ENCODE data around the gene ANAPC4. TPM values are rescaled to one million over a fixed set of nuclear protein-coding genes. Genes with fewer than 3 reads are reported as not detected.

ANAPC4 gene
- total and polyA plus RNA-seq, 2 of the 4 experiments (the other 2 are of a cell fraction) = 12.4 to 18.3 TPM

DNA sequence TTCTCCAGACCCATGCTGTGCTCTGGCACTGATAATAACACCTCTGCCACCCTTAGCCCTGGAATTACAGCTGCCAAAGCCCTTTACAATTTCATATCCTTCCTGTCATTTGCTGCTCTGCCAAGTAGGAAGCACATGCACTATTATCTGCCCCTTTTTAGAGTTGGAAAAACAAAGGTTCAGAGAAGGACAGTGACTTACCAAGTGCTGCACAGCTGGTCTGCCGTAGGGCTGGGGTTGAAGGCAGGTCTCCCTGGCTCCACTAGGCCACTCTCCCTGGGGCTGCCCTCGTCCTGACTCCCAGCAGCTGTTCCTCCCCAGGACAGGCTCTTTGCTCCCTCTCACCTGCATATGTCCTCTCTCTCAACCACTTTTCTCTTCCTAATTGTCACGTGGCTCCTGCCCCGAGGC is 73.4 kb downstream of the ANAPC4 start:
- no TSS peak for BruUV-seq (replicated peaks)
- no peak overlapping the region for H2BK15ac ChIP-seq (ENCODE audit: low read depth, low read length)
- WGBS, 2 experiments (ENCODE audit: extremely low coverage in 2 of 2, insufficient read length in 1 of 2) = 66% methylated on average over 2 of the region's 4 CpGs; no CpG with 5 or more reads in 1 of the 2 experiments
- no peaks in the 10 kb centered on the region for H3K4me1 ChIP-seq (ENCODE audit: control insufficient read depth, insufficient read depth, low read length)
- no peak for TF ChIP-seq BHLHE40 (IDR thresholded peaks at IDR 0.05; ENCODE audit: low read depth, low read length)
- ChIA-PET CTCF (interaction anchor here (0.6 kb wide), 1 partner anchor 157 kb away, joined by 3 read pairs; no protein-coding TSS in a partner anchor), POLR2A (ENCODE audit: unreplicated experiment) (no interaction called here)
- no peaks in the 10 kb centered on the region for H3K9me1 ChIP-seq (ENCODE audit: insufficient read depth, low read length)
- no peak overlapping the region for H3K4me2 ChIP-seq (ENCODE audit: low read depth, low read length)
- no peak overlapping the region for H3K4ac ChIP-seq (ENCODE audit: low read depth, low read length)
- no peak overlapping the region for H4K8ac ChIP-seq (ENCODE audit: low read depth in 2 of 2, low read length in 2 of 2)
- no peak overlapping the region for H2BK120ac ChIP-seq (ENCODE audit: low read depth, low read length)
- H3K27ac ChIP-seq (ENCODE audit: insufficient read depth, low read length) = no peak overlapping the region
- H2AK9ac ChIP-seq (replicated peaks; ENCODE audit: low read depth, low read length, poor library complexity) = no peak overlapping the region
- H3K27me3 ChIP-seq (ENCODE audit: control insufficient read depth, insufficient read depth, low read length) = peaks cover 21% of the 10 kb centered on the region
- H3K14ac ChIP-seq (replicated peaks; ENCODE audit: low read depth, low read length) = no peak overlapping the region
- no peak overlapping the region for H3K4me3 ChIP-seq (ENCODE audit: insufficient read depth, low read depth, low read length)
- H4K91ac ChIP-seq (ENCODE audit: insufficient read depth, low read depth, low read length) = no peak overlapping the region
- intact Hi-C loops (cut with micrococcal nuclease) (no loop called here), dilution Hi-C loops (cut with HindIII; ENCODE audit: low sequenced_read_pairs, unreplicated experiment) (no loop called here), in situ Hi-C loops (cut with MboI; ENCODE audit: low sequenced_read_pairs) (no loop called here)
- H3K9ac ChIP-seq (ENCODE audit: low read depth, low read length) = no peak overlapping the region
- DNase-seq = no peak
- no peak overlapping the region for H3K56ac ChIP-seq (ENCODE audit: extremely low read depth, insufficient read depth, low read length)
- no peak overlapping the region for H2BK20ac ChIP-seq (ENCODE audit: low read depth, low read length)
- no peak overlapping the region for H4K5ac ChIP-seq (ENCODE audit: low read depth, low read length)
- no peaks in the 10 kb centered on the region for H3K79me1 ChIP-seq (ENCODE audit: low read depth in 1 of 2, low read length in 2 of 2)
- H2AFZ ChIP-seq (replicated peaks; ENCODE audit: low read length, poor library complexity) = no peak overlapping the region
- no peak overlapping the region for H2BK5ac ChIP-seq (ENCODE audit: low read depth, low read length, poor library complexity, severe bottlenecking)
- H3K23ac ChIP-seq (ENCODE audit: low read depth, low read length) = no peak overlapping the region
- ATAC-seq (ENCODE audit: low read depth) = no peak
- no peaks in the 10 kb centered on the region for H4K20me1 ChIP-seq (ENCODE audit: insufficient read depth, low read length)
- H3K36me3 ChIP-seq (ENCODE audit: control insufficient read depth, insufficient read depth, low read length) = no peaks in the 10 kb centered on the region
- H2AK5ac ChIP-seq (ENCODE audit: low read depth, low read length) = no peak overlapping the region
- no peaks in the 10 kb centered on the region for H3K9me3 ChIP-seq (ENCODE audit: control insufficient read depth, insufficient read depth, low read length)
- H3K18ac ChIP-seq (ENCODE audit: low read depth, low read length) = no peak overlapping the region
